ENCODE data around the gene ASB15.
A peak's percentile ranks its signal among the peaks of the same experiment; 100 is the strongest.
"Not testable (repeated sequence)": the region's sequence is repeated elsewhere in the genome, so short reads cannot be mapped to it uniquely, and the experiment has no call there.

ASB15 gene

DNA sequence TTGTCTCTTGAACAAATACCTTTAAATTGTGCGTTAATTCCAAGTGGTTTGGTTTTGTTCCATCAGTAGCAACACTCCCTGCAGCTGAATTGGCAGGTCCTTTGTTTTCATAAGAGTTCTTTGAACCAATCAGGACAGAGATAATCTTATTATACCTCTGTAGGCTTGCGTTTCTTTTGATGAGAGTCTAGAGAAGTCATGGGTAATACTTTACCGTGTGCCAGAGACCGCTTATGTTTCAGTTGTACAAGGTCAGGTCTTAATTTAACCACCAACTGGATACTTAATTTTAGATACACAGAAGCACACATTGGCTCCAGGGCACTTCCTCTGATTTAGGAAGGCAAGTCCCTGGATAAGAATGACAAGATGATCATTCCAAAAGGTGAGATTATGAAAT, at the start of gene ASB15:
ASB15 (plus strand) TSS at position 292 of the 400 bp plus-strand sequence. CDS start 12,682 bp downstream, outside the sequence.
- no peak for DNase-seq (ENCODE audit: low spot score)

DNA sequence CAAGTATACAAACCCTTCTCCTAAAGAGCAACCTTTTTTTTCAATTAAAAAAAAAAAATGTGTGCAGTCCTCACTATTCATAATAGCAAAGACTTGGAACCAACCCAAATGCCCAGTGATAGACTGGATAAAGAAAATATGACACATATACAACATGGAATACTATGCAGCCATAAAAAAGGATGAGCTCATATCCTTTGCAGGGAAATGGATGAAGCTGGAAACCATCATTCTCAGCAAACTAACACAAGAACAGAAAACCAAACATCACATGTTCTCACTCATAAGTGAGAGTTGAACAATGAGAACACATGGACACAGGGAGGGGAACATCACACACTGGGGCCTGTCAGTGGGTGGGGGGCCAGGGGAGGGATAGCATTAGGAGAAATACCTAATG, 49.5 kb upstream of the ASB15 start:
- DNase-seq (ENCODE audit: low spot score) = not testable (repeated sequence)

- DNase-seq (ENCODE audit: low spot score) = no peak
These were observed 49.0 kb upstream of the ASB15 start for GRCh38 chr7:123552641-123553040.

DNA sequence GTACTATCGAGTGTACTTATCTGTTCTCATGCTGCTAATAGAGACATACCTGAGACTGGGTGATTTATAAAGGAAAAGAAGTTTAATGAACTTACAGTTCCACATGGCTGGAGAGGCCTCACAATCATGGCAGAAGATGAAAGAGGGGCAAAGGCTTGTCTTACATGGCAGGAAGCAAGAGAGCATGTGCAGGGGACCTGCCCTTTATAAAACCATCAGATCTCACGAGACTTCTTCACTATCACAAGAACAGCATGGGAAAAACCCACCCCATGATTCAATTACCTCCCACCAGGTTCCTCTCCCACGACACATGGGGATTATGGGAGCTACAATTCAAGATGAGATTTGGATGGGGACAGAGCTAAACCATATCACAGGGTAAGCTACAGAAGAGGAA, 48.5 kb upstream of the ASB15 start:
- DNase-seq (ENCODE audit: low spot score) = no peak

GRCh38 chr7:123555484-123555883, 46.1 kb upstream of the ASB15 start:
- DNase-seq (ENCODE audit: low spot score) = no peak

GRCh38 chr7:123557016-123557397, 44.6 kb upstream of the ASB15 start:
- no peak for DNase-seq (ENCODE audit: low spot score)

GRCh38 chr7:123557398-123558288, 44.0 kb upstream of the ASB15 start, which contains the start of gene NDUFA5:
Gene NDUFA5 (minus strand): TSS chr7:123557818. CDS start chr7:123557795, 23 bp downstream.
- peak; percentile 49 for DNase-seq (ENCODE audit: low spot score)

DNA sequence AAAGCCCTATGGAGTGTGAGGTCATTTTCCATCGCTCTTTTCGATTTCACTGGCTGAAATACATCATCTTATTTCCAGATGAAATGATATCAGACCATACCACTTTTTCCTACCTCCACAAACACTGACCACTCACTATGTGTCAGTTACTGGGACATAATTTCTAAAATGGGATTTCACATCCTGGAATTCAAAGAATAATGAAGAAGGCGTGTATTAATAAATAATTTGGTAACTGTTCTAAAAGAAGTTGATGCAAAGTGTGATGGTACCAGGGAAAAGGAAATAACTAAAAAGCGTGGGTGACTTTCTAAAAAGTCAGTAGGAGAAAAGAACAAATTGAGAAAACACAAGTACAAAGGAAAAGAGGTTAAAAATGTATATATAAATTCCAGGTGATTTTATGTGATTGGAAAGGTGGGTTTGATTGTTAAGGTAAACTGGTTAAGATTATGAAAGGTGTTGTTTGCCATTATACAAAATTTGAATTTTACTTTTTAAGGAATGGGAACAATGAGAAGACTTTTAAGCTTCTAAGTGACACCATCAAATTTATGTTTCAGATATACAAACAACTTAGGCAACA, 43.2 kb upstream of the ASB15 start:
- no peak for DNase-seq (ENCODE audit: low spot score)

DNA sequence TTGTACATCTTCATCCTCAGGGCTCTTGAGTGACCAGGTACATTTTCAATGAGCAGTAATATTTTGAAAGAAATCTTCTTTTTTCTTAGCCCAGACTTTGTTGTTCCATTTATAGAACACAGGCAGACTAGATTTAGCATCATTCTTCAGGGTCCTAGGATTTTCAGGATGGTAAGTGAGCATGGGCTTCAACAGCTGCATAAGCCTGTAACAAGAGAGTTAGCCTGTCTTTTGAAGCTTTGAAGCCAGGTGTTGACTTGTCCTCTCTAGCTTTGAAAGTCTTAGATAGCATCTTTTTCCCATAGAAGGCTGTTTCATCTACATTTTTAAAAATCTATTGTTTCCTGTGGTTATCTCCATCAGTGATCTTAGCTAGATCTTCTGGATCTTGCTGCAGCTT, 39.5 kb upstream of the ASB15 start:
- no peak for DNase-seq (ENCODE audit: low spot score)

DNA sequence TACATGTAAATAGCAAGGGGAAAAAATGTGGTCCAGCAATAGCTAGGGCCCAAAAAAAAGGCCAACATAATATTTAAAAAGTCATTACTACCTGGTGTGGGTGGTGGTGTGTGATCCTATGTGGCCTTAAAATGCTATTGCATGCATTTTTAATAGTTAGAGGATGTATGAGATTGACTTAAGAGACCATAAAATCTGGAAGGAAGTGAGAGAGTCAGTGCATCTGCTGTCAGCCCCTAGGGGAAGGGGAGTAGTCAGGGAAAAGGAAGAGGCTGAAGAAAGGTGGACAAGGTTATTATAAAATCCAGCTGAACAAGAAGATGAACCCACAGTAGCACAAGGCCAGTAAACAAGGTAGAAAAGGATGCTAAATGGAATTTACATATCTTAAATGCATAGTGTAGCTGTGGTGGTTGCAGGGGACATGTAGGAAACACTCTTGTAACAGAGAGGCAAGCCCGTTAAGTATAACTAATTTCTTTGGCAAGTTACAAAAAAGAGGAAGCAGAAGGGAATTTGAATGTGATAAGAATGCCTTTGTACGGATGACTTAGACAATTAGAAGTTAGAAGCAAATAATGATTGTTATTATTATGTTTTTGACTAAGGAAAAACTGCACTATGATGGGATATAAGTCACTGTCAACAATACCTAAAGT, 32.1 kb upstream of the ASB15 start:
- no peak for DNase-seq (ENCODE audit: low spot score)

DNA sequence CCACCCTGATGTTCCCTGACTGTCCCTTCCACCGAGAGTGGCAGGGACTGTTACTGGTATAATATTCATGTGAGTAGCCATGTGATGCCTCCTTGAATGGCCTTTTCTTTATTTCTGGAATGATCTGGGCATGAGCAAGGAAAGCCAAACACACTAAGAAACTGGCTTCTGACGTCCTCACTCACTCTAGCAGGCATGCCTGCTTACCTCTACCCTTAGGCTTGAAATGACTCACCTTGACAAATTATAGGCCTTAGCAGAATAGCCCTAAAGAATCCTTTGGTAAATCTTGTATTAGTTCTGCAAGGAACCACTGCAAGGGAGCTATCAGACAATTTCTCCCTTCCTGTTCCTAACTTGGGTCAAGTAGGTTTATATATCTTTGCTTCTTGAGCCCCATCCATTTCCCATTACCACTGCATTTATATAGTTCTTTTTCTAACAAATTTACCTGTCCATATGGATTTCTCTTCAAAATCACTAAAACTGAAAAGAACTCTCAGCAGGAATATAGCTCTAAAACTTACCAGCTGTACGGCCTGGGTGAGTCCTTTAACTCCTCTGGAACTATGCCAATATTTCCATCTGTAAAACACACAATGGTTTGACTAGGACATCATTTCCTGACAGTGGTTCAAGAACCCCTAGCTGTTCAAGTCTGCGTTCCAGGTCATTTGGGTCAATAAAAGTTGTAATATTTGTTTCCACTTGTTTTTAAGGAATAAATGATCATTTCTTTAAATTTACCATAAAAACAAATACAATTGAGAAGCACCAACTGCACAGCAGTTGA, 31.0 kb upstream of the ASB15 start:
- DNase-seq (ENCODE audit: low spot score) = no peak

DNA sequence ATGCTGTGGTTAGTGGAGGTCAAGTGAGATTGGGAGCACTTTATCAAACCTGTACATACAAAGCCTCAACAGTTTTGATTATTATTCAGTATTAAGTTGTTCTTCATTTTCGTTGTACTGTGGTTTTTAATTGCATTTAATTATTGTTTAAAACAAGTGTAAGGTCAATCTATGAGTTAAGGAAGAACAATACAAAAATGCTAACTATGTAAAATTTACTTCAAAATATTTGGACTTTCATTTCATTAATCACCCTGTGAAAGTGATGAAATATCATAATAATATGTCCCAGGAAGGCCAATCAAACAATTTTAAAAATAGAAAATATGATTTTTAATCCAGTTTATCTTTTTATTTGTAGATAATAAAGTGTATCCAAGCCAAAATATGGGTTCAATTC, 30.4 kb upstream of the ASB15 start:
- no peak for DNase-seq (ENCODE audit: low spot score)

DNA sequence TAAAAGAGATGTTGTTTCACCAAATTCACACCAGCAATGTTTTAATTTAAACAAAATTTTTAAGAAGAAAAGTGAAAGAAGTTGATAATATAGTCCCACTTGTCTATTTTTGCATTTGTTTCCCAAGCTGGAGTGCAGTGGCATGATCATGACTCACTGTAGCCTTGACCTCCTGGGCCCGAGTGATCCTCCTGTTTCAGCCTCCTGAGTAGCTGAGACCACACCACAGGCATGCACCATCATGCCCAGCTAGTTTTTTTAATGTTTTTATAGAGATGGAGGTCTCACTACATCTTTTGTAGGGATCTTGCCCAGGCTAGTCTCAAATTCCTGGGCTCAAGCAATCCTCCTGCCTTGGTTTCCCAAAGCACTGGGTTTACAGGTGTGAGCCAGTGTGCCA, 29.9 kb upstream of the ASB15 start:
- DNase-seq (ENCODE audit: low spot score) = no peak

DNA sequence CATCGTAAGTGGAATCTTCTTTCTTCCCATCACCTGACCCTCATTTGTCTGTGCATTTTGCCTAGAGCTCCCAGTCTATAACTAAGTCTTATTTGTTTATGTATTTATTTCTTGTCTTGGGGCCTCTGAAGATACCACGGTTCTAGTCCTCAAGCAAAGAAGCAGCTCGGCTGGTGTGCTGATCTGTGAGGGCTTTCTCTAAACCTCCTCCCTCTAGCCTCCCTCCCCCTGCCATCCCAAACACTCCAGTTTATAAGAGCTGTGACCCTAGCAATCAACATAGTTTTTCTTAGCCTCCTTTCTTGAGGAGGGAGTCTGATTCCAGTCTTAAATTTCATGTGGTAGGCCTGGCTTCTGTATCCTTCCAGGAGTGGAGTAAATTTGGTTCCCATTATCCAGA, 28.3 kb upstream of the ASB15 start:
- no peak for DNase-seq (ENCODE audit: low spot score)

DNA sequence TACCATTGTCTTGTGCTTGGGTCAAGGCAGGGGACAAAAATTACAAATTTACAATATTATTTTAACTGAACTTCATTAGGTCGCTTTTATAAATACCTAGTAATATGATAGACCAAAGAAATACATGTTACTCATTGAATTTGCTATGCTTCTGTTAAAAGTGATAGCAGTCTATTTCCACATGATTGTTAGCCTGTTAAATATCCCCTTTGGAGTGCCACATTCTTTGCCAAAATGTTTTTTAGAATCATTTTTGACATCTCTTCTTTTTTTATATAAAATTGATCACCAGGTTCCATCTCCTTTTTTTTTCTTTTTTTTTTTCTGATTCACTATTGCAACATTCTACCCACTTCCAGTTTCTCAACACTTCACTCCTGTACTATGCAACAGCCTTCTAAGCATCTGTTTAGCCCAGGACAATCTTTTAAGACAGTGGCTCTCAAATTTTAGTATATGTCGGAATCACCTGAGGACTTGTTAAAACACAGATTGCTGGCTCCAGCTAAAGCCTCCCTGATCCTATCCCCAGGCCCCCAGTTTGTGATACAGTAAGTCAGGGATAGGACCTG, 27.6 kb upstream of the ASB15 start:
- DNase-seq (ENCODE audit: low spot score) = no peak

GRCh38 chr7:123579416-123579815, 22.2 kb upstream of the ASB15 start:
- no peak for DNase-seq (ENCODE audit: low spot score)

DNA sequence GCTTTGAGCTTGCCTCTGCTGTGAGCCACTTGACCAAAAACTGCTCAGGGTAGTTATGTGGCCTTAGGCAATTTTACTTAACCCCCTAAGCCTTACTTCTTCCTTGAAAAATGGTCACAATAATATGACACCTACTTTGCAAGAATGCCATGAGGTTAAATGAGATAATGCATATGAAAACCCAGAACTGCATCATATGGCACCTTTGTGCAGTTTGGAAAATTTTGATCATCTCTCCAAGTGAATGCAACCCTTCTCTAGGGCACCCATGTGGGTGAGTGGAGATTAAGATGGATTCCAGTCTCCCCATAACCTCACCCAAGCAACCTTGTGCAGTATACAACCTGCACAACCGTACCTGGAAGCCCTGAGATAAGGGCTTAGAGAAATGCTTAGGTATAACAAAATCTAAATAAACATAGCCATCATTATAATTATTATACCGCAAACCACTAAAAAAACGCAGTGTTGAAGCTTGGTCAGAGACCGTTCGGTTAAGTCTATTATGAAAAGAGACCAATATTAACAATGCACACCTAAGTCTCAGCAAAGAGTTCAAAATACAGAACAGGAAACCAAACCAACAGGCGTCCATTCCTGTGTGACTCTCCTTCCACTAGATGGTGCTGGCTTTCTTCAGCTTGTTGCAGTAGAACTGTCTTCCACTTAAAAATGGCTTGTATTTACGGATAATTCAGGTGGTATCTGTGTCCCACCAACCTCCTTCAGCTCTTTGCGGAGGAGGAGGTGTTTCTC, 21.0 kb upstream of the ASB15 start:
- DNase-seq (ENCODE audit: low spot score) = no peak

DNA sequence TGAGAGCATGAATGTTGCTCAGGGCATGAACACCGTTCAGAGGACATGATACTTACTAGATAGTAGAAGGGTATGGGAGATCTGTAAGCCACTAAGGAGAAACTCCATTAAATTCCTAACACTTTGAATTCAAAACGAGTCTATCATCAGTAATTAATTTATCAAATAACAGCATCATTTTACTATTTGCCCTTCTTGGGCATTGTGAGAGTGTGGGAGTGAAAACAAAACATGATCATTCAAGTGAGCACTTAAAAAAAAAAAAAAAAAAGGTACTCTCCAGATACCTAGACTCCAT, 20.5 kb upstream of the ASB15 start:
- no peak for DNase-seq (ENCODE audit: low spot score)

DNA sequence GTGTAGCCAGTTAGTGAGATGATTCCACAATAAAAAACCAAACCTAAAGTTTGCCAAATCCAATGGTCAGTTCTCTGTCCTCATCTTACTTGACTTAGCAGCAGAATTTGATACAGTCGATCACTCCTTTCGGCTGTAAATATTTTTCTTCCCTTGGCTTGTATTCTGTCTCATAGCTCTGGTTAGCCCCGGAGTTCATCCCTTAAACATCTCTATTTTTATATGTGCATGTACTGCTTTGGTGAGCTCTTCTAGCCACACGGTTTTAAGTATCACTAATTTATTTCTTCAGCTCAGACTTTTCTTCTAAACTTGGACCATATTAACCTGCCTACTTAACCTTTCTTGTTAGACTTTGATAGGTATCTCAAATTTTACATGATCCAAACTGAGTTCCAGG, 17.8 kb upstream of the ASB15 start:
- no peak for DNase-seq (ENCODE audit: low spot score)

DNA sequence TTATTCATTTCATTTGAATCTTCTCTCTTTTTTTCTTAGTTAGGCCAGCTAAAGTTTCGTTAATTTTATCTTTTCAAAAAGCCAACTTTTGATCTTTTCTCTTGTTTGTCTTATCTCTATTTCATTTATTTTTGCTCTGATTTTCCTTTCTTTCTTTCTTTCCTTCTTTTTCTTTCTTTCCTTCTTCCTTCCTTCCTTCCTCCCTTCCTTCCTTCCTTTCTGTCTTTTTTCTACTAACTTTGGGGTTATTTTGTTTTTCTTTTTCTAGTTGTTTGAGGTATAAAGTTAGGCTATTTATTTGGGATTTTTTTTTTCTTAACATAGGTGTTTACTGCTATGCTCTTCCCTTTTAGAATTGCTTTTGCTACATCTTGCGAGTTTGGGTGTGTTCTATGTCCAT, 13.2 kb upstream of the ASB15 start:
- no peak for DNase-seq (ENCODE audit: low spot score)

GRCh38 chr7:123594813-123595241, 6.8 kb upstream of the ASB15 start:
- DNase-seq (ENCODE audit: low spot score) = no peak

Measured in HuH-7.5 (cell line).